Activated CD4-positive, alpha-beta T cell treated with anti-CD3 and anti-CD28 coated beads, Interleukin-2, amount 50 U/mL, for 24 hours (primary cell): ENCODE results near the gene EN1.

Experiments used
- DNase-seq, 2 donors: peaks; one replicate each; pipeline ENCODE4 v3.0.0-alpha.2; 2020; ENCODE audit warnings: low read depth in 1 of 2, low spot score in 1 of 2

Gene EN1

DNA sequence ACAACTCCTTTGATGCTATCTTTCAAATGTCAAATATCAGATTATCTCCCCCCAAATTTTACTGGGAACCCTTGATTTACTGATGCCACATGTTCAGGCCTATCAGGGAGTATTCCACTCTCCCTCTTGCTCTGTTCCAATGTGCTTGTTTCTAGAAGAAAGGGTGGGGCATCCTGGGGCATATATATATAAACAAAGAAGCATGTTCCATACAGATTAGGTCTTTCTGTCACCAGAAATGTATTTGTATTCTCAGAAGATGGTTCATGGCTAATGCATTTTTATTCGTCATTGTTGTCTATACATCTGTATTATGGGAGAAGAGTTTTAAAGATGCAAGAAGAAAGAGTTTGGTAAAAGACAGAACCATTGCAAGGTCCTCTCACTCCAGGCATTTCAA lies 24.9 kb downstream of the EN1 start:
- no peak for DNase-seq

- DNase-seq, result no peak
These were observed 25.4 kb downstream of the EN1 start for GRCh38 chr2:118822015-118822414.

GRCh38 chr2:118817469-118817868 lies 30.0 kb downstream of the EN1 start:
- DNase-seq, result no peak

DNA sequence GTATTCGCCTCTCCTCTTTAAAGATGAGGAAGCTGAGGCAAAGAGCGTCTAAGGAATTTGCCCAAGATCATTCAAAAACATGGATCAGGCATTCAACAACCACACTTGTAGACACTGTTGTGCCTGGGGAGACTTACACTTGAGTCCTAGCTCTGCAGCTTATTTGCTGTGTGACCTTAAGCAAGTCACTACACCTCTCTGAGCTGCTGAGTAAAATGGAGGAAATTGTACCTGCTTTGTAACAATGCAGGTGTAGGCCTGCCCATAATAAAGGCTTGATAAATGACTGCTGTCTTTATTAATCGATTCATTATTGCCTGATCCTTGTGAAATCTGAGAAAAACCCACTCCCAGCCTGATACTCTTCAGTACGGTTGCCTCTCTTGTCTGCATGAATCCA lies 30.8 kb downstream of the EN1 start:
- DNase-seq, result no peak

GRCh38 chr2:118815731-118816130 lies 31.7 kb downstream of the EN1 start:
- DNase-seq, result no peak

DNA sequence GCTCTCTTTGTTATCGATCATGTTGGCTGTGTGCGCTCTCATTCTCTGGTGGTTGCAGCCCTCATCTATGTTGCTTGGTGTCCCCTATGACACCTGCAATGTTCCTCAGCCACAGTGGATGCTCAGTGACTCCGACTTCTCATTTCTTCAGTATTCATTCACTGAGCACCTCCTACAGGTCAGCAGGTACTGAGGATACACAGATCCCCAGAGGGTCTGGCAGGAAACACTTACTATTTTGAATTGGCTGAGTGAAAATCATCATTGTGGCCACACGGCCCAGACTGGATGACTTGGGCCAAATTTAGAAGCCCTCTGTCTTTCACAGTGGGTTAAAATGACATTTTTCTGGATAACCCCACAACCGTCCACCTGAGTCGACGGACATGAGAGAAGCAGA lies 32.1 kb downstream of the EN1 start:
- DNase-seq, result no peak

- DNase-seq, result no peak
These were observed 33.1 kb downstream of the EN1 start for GRCh38 chr2:118814368-118814767.

DNA sequence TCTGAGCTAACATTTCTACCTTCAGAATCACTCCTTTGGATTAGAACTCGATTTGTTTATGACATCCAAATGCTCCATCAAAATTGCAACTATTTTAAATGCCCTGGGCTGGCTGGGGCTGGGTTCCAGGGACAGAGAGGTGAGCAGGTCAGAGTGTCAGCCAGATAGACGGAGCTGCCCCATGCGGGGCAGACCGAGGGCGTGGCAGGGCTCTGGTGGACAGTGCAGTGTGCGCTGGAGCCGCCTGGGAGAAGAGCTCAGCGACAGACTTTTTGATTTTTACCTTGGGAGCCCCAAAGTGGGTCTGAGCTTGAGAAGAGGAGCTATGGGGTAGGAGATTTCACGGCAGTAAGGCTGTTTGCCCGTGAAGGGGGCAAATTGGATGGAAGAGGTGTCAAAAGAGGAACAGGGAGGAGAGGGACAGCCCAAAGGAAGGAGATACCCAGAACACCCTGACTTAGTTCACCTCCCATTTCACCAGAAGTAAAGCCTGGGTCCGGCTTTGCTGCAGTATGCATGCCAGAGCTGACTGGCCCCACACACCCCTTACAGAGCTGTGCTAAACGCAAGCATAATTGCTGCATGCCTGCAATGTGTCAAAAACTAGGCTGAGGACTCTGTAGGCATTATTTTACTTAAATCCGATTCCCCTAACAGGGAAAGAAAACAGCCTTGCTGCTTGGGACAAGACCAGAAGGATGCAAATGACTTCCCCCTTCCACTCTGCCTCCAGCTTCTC lies 33.7 kb downstream of the EN1 start:
- DNase-seq, result no peak

GRCh38 chr2:118813111-118813510 lies 34.3 kb downstream of the EN1 start:
- DNase-seq, result no peak

- no peak for DNase-seq
These were observed 34.9 kb downstream of the EN1 start for GRCh38 chr2:118812552-118812951.

DNA sequence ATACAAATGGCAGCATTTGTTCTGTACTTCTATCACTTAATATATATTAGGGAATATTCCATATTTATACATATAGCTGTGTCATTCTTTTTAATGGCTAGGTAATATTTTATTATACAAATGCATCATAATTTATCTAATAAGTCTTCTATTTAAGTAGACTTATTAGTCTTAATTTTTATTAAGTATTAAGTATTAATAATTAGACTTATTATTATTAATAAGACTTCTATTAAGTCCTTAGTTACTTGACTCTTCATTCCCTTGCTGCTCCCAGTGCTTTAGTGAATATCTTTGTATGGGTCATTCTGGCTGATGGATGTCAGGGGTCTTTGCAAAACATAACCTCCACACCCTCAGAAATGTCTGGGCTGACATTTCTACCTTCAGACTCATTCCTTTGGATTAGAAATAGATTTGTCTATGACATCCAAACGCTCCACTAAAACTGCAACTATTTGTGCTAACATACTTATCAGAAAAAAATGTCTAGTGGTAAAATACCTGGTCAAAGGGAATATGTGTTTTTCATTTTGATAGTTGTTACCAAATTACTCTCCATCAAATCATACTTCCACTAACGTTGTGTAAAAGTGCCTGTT lies 35.8 kb downstream of the EN1 start:
- DNase-seq, result no peak

- DNase-seq, result no peak
These were observed 36.7 kb downstream of the EN1 start for GRCh38 chr2:118810766-118811165.

- no peak for DNase-seq
These were observed 39.0 kb downstream of the EN1 start for GRCh38 chr2:118808429-118808809.

- no peak for DNase-seq
These were observed 39.6 kb downstream of the EN1 start for GRCh38 chr2:118807668-118808428.

DNA sequence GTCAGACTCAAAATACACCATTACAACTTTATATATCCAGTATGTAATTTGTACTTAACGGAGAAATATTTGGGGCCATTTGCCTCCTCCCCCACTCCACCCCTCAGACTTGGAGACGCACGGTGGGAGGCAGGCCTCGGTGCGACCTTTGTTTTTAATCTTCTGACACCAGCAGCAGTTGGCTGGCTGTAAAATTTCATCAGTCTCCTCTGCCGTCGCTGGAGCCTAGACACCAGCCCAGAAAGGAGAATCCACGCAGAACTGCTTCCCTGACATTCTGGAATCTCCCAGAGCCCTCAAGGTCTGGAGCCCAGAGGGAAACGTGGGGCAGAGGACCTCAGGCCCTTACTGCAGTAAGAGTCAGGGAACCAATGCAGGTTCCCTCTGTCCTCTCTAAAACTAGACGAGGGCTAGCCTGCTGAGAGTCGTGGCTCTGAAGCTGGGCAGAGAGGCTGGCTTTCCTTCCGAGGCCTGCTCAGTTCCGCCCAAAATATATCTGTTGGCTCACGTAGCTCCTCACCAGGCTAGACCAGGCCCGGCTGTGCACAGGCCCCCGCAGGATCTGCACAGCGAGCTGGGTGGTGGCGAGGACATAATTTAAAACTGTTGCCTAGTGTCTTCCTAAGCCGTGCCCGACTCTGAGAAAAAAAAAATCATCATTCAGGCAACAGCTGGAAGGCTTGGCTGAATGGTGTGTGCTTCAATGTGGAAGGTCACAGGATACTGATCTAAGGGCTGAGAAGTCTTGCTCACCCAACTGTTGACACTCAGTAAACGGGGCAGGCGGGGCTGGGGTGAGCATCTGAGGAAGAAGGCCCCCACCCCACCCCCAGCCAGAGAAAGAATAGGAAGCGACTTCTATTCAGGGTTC lies 40.4 kb downstream of the EN1 start:
- no peak for DNase-seq

DNA sequence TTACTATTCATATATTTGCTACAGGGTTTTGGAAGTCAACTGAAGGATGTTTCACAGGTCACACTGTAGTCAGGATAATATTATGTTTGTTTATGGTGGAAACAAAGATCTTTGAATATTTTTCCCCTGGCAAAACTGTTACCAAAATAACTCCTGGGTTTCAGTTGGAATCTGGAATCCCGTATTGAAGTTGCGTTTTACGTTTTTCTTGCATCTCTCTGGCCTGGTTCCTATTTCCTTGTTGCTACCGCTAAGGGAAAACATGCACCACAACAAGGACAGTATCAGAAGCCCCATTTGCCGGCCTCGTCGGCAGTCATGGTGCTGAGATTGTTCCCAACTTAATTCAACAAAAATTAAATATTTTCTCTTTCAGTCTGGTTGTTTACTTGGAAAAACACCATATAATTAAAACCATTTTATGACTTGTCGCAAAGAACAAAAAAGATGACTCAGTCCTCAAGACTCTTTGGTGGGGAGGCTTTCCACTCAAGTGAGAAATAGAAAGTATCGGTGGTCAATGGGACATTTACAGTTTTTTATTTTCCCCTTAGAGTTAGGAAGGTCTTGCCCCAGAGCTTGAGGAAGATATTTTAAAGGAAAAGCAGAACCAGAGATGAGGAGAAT lies 42.3 kb downstream of the EN1 start:
- DNase-seq, result no peak

GRCh38 chr2:118803012-118803411 lies 44.4 kb downstream of the EN1 start:
- DNase-seq, result no peak

GRCh38 chr2:118801151-118801550 lies 46.3 kb downstream of the EN1 start:
- DNase-seq, result no peak

DNA sequence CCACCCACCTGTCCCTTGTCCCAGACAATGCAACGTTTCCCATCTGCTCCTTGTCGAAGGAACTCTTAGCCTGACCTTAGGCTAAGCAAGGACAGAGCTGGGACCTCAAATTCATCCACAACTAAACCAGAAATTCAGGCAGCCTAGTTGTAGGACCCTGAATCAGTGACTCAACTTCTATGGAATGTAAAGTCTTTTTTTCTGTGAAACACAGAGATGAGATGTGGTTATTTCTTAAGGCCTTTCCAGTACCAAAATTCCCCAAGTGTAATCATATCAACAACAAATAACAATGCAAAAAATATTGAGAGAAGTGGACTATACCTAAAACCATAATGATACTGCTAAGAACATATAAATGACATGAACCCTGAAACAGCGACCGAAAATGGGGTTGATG lies 46.7 kb downstream of the EN1 start:
- no peak for DNase-seq

GRCh38 chr2:118794546-118794945 lies 52.9 kb downstream of the EN1 start:
- no peak for DNase-seq
